Smooth muscle cell (in vitro differentiated cells): ENCODE data around the gene ACAA2. TPM values are rescaled to one million over a fixed set of nuclear protein-coding genes. Genes with fewer than 3 reads are reported as not detected.

Source experiments
- DNase-seq: peaks from one replicate; lab custom pipeline; 2025; ENCODE audit not compliant: unreplicated experiment; lab: John Stamatoyannopoulos, UW
- H2AFZ ChIP-seq: fragments of 200-600 bp; sonication (generic); 2 replicates; pipeline ENCODE4 v1.6.0; 2016; ENCODE audit warnings: antibody characterized with exemption, low read depth, mild to moderate bottlenecking
- H3F3A ChIP-seq: fragments of 200-600 bp; sonication (generic); 2 replicates; pipeline ENCODE4 v1.6.0; 2017; ENCODE audit warnings: antibody characterized with exemption, low read depth
- H3K27ac ChIP-seq: fragments of 200-600 bp; sonication (generic); 2 replicates; pipeline ENCODE4 v1.5.1; 2016; ENCODE audit warnings: low read depth, mild to moderate bottlenecking
- H3K27me3 ChIP-seq: fragments of 200-600 bp; sonication (generic); 2 replicates; pipeline ENCODE4 v1.6.1; 2016; ENCODE audit warnings: low read depth, mild to moderate bottlenecking
- H3K36me3 ChIP-seq: fragments of 200-600 bp; sonication (generic); 2 replicates; pipeline ENCODE4 v1.5.1; 2016; ENCODE audit warnings: low read depth
- H3K4me1 ChIP-seq: fragments of 200-600 bp; sonication (generic); 2 replicates; pipeline ENCODE4 v1.5.1; 2016; ENCODE audit warnings: low read depth
- H3K4me2 ChIP-seq: fragments of 200-600 bp; sonication (generic); 2 replicates; pipeline ENCODE4 v1.6.0; 2016; ENCODE audit warnings: mild to moderate bottlenecking
- H3K4me3 ChIP-seq: fragments of 200-600 bp; sonication (generic); 2 replicates; pipeline ENCODE4 v1.5.1; 2016; ENCODE audit warnings: mild to moderate bottlenecking
- H3K79me2 ChIP-seq: fragments of 200-600 bp; sonication (generic); 2 replicates; pipeline ENCODE4 v1.6.0; 2016; ENCODE audit warnings: low read depth, mild to moderate bottlenecking
- H3K9ac ChIP-seq: fragments of 200-600 bp; sonication (generic); 2 replicates; pipeline ENCODE4 v1.6.0; 2016; ENCODE audit warnings: low read depth
- H3K9me3 ChIP-seq: fragments of 200-600 bp; sonication (generic); replicated peaks from 2 replicates; pipeline ENCODE4 v1.5.1; 2016; ENCODE audit warnings: low read depth
- H4K20me1 ChIP-seq: fragments of 200-600 bp; sonication (generic); 2 replicates; pipeline ENCODE4 v1.6.0; 2016; ENCODE audit warnings: low read depth
- WGBS: methylation state at CpG from one replicate; pipeline ENCODE4 v1.1.7; 2016; ENCODE audit warnings: low lambda C conversion rate; 5-methylcytosine and 5-hydroxymethylcytosine counted together
- polyA plus RNA-seq: library from polyadenylated mRNA; unstranded; fragments of >200 nt; fragmentation: Nextera tagmentation; extraction: Ambion mirVana; gene quantifications from 2 replicates; pipeline ENCODE4 v1.2.1, GENCODE V29; 2016
- total RNA-seq: library from RNA; depleted of rRNA; stranded (reverse); fragments of >200 nt; gene quantifications from 2 replicates; pipeline ENCODE4 v1.2.3, GENCODE V29; 2014
- TF ChIP-seq, protein P1 (sequence below): fragments of 200-600 bp; sonication (generic); IDR thresholded peaks from 2 replicates; pipeline ENCODE4 v1.5.1; 2017; ENCODE audit warnings: borderline replicate concordance, mild to moderate bottlenecking, antibody characterized with exemption; ENCODE audit not compliant: insufficient read depth, poor library complexity, severe bottlenecking

The ACAA2 gene
- total and polyA plus RNA-seq, 2 experiments from 2014 or later, result 62.3 to 94.6 TPM

DNA sequence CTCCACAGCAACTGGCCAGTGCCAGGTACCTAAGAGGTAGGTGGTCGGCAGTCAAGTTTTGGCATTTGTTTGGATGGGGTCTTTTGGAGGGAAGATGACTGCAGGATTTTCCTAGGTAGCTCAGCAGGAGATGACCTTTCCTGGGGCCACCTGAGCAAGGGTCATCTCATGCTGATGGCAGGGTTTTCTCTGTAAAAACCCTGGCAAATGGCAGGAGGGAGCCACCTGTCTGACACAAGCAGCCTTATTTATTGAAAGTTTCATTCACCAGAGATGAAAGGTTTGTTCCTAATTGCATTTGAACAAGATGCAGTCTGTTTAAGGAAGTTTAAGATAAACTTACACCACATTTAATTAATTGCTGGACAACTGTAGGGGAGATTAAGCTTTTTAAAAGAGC, 31.6 kb upstream of the ACAA2 start:
- TF ChIP-seq, protein P1, sequence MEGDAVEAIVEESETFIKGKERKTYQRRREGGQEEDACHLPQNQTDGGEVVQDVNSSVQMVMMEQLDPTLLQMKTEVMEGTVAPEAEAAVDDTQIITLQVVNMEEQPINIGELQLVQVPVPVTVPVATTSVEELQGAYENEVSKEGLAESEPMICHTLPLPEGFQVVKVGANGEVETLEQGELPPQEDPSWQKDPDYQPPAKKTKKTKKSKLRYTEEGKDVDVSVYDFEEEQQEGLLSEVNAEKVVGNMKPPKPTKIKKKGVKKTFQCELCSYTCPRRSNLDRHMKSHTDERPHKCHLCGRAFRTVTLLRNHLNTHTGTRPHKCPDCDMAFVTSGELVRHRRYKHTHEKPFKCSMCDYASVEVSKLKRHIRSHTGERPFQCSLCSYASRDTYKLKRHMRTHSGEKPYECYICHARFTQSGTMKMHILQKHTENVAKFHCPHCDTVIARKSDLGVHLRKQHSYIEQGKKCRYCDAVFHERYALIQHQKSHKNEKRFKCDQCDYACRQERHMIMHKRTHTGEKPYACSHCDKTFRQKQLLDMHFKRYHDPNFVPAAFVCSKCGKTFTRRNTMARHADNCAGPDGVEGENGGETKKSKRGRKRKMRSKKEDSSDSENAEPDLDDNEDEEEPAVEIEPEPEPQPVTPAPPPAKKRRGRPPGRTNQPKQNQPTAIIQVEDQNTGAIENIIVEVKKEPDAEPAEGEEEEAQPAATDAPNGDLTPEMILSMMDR, result no peak
- H2AFZ ChIP-seq, result no peak overlapping the region

DNA sequence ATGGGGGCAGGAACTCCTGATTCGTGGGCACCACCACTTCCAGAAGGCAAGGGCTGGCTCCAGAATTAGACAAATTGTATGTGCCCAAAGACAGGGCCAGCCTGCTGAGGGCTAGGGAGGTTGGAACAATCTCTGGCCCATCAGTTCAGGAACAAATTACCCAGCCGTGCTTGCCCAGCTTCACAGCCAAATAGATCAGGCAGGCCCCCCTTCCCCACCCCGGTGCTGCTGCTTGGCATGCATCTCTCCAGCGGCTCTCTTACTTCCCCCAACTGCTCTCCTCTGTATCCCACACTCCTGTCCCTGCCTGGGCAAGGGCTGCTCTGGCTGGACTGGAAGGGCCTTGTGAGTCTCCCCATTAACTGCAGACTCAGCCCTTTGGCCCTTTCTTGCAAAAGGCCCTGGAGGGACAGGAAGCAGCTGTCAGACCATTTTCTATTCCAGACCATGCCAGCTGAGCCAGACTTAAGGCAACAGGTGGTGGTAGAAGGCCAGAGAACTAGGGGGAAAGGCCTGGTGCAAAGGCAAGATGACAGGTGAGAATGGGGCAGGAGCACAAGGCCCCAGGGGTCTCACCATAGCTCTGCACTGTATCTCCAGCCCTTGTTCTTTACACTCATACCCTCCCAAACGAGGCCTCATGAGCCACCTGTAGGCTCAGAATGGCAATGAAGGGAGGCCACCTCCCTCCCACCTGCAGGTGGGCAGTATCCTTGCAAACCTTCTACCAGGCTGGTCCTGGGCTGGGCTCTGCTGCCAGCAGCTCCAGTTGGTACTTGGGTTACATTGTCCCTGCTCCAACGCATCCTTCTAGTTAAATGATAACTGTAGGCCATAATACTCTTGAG, 30.7 kb upstream of the ACAA2 start:
- Histone ChIP-seq H4K20me1 (no peaks in the 10 kb centered on the region), H3K27ac (no peak overlapping the region), H3K9ac (no peak overlapping the region), H3K27me3 (no peaks in the 10 kb centered on the region), H3K4me2 (no peak overlapping the region), H3K4me1 (peaks cover 9% of the 10 kb centered on the region), H3K4me3 (no peak overlapping the region), H2AFZ (no peak overlapping the region), H3K9me3 (no peaks in the 10 kb centered on the region), H3K79me2 (no peaks in the 10 kb centered on the region), H3K36me3 (no peaks in the 10 kb centered on the region), H3F3A (no peaks in the 10 kb centered on the region)
- TF ChIP-seq, protein P1, result no peak
- whole genome bisulfite sequencing, result 96% methylated on average over 6 of the region's 6 CpGs
- DNase-seq, result no peak

More for the DNA sequence above, 31.6 kb upstream of the ACAA2 start:
- H3K4me1 ChIP-seq, result peaks cover 15% of the 10 kb centered on the region
- H3K79me2 ChIP-seq, result no peaks in the 10 kb centered on the region
- no peaks in the 10 kb centered on the region for H3K36me3 ChIP-seq
- no peaks in the 10 kb centered on the region for H3F3A ChIP-seq
- no peak overlapping the region for H3K9ac ChIP-seq
- WGBS, result 100% methylated on average over 1 of the region's 1 CpG
- H3K9me3 ChIP-seq, result no peaks in the 10 kb centered on the region
- no peaks in the 10 kb centered on the region for H3K27me3 ChIP-seq
- no peak overlapping the region for H3K4me3 ChIP-seq
- no peak overlapping the region for H3K27ac ChIP-seq
- no peak overlapping the region for H3K4me2 ChIP-seq
- no peak for DNase-seq
- no peaks in the 10 kb centered on the region for H4K20me1 ChIP-seq

DNA sequence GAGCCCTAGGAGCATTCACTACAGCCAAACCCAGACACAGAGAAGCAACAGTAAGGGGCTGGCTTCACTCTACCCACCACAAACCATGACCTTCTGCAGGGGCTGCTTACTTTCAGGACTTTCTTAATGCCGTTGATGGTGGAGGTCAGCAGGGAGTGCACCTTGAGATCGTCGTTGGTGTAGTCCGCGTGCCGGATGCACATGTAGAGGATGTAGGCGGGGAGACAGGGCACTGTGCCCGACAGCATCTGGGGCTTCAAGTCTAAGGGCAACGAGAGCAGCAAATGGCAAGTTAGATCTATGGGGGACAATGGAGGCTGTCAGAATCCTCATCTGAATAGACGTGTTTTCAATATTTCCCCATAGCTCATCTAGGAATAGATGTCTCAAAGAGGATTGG, 29.8 kb upstream of the ACAA2 start:
- Histone ChIP-seq H4K20me1 (no peaks in the 10 kb centered on the region), H3K9ac (no peak overlapping the region), H3K79me2 (no peaks in the 10 kb centered on the region), H3K36me3 (no peaks in the 10 kb centered on the region), H3K9me3 (no peaks in the 10 kb centered on the region), H3K27me3 (no peaks in the 10 kb centered on the region), H3K4me1 (peaks cover 9% of the 10 kb centered on the region), H3F3A (no peaks in the 10 kb centered on the region), H3K27ac (no peak overlapping the region), H2AFZ (no peak overlapping the region), H3K4me3 (no peak overlapping the region), H3K4me2 (no peak overlapping the region)
- no peak for DNase-seq
- WGBS, result 96% methylated on average over 10 of the region's 10 CpGs
- TF ChIP-seq, protein P1, result no peak

DNA sequence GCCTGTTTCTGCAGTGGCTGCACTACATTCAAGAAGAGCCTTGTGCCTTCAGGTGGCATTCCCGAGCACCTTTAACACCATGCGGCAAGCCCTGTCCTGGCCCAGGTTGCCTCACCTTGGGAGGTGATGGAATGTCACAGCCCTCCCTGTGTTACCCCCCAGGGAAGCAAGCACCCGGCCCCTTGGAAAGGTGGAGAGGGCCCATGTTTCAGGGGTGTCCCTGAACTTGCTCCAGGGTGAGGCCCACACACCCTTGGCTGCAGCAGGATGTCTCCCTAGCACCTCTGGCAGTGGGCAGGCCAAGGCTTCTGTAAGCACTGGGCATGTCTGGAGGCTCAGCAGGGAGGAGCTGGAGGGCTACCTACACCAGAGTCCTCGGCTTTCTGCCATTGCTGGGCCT, 29.3 kb upstream of the ACAA2 start:
- Histone ChIP-seq H3K9me3 (no peaks in the 10 kb centered on the region), H4K20me1 (no peaks in the 10 kb centered on the region), H3K36me3 (no peaks in the 10 kb centered on the region), H3K27ac (no peak overlapping the region), H3K4me2 (no peak overlapping the region), H3K4me3 (no peak overlapping the region), H3K4me1 (peaks cover 9% of the 10 kb centered on the region), H3F3A (no peaks in the 10 kb centered on the region), H3K27me3 (no peaks in the 10 kb centered on the region), H3K9ac (no peak overlapping the region), H2AFZ (no peak overlapping the region), H3K79me2 (no peaks in the 10 kb centered on the region)
- no peak for DNase-seq
- WGBS, result 92% methylated on average over 4 of the region's 4 CpGs
- TF ChIP-seq, protein P1, result no peak
